WTC11 (cell line): ENCODE results near the gene TMEM161B. TPM values are rescaled to one million over a fixed set of nuclear protein-coding genes. Genes with fewer than 3 reads are reported as not detected.

Experiments
- ATAC-seq: fragments of 200-7000 bp; cut with Tn5 transposase; 2 replicates; pipeline ENCODE4 v1.10.0; 2021; ENCODE audit warnings: mild to moderate bottlenecking, moderate library complexity
- CTCF ChIA-PET: fragments of 300-600 bp; sonication (Branson Sonifier 250); formaldehyde crosslinking; loops from one replicate; lab custom pipeline; 2021; ENCODE audit warnings: antibody characterized with exemption; lab: Charles Lee
- POLR2A ChIA-PET: fragments of 350-600 bp; sonication (Branson Sonifier 250); formaldehyde crosslinking; loops from one replicate; lab custom pipeline; 2021; ENCODE audit warnings: antibody characterized with exemption; lab: Charles Lee
- DNase-seq: peaks from one replicate; pipeline ENCODE4 v3.0.0; 2021; ENCODE audit warnings: low spot score
- H3K27ac Mint-ChIP-seq: 2 replicates; pipeline ENCODE4 v1.8.0; 2021; ENCODE audit warnings: mixed read lengths
- H3K27me3 Mint-ChIP-seq: 2 replicates; pipeline ENCODE4 v1.8.0; 2021; ENCODE audit warnings: low read depth, mild to moderate bottlenecking, moderate library complexity, mixed read lengths
- H3K36me3 Mint-ChIP-seq: 2 replicates; pipeline ENCODE4 v1.8.0; 2021; ENCODE audit warnings: mixed read lengths
- H3K4me1 Mint-ChIP-seq: 2 replicates; pipeline ENCODE4 v1.8.0; 2022; ENCODE audit warnings: mixed read lengths
- H3K4me3 Mint-ChIP-seq: 2 replicates; pipeline ENCODE4 v1.8.0; 2021; ENCODE audit warnings: mild to moderate bottlenecking, moderate library complexity, mixed read lengths
- H3K9me3 Mint-ChIP-seq: 2 replicates; pipeline ENCODE4 v1.8.0; 2021; ENCODE audit warnings: mixed read lengths
- AR ChIP-seq: fragments of 250-450 bp; sonication (Bioruptor Pico); IDR thresholded peaks from 2 replicates; pipeline ENCODE4 v1.9.0; 2021; ENCODE audit warnings: mild to moderate bottlenecking
- CBFB ChIP-seq: sonication (generic); formaldehyde crosslinking; IDR thresholded peaks from 2 replicates; pipeline ENCODE4 v1.8.1; 2022; ENCODE audit warnings: mild to moderate bottlenecking, low read depth, missing genetic modification reagents
- E2F5 ChIP-seq: sonication (generic); formaldehyde crosslinking; IDR thresholded peaks from 2 replicates; pipeline ENCODE4 v1.8.1; 2022; ENCODE audit warnings: mild to moderate bottlenecking, moderate library complexity, missing genetic modification reagents
- EMX1 ChIP-seq: fragments of 250-450 bp; sonication (Bioruptor Pico); IDR thresholded peaks from 2 replicates; pipeline ENCODE4 v1.8.0; 2021; ENCODE audit warnings: mild to moderate bottlenecking
- FOXP4 ChIP-seq: sonication (generic); formaldehyde crosslinking; IDR thresholded peaks from 2 replicates; pipeline ENCODE4 v1.8.0; 2022; ENCODE audit warnings: mild to moderate bottlenecking, missing genetic modification reagents
- IRF1 ChIP-seq: sonication (generic); formaldehyde crosslinking; IDR thresholded peaks from 2 replicates; pipeline ENCODE4 v1.8.0; 2023; ENCODE audit warnings: missing genetic modification reagents
- IRF2 ChIP-seq: sonication (generic); formaldehyde crosslinking; IDR thresholded peaks from 2 replicates; pipeline ENCODE4 v1.8.0; 2022; ENCODE audit warnings: low read depth, missing genetic modification reagents, borderline replicate concordance
- MYBL2 ChIP-seq: sonication (generic); formaldehyde crosslinking; IDR thresholded peaks from 2 replicates; pipeline ENCODE4 v1.8.1; 2023; ENCODE audit warnings: mild to moderate bottlenecking, moderate library complexity, missing genetic modification reagents
- OVOL2 ChIP-seq: fragments of 250-450 bp; sonication (Bioruptor Pico); IDR thresholded peaks from 2 replicates; pipeline ENCODE4 v1.9.0; 2021; ENCODE audit warnings: mild to moderate bottlenecking, borderline replicate concordance
- PREB ChIP-seq: sonication (generic); formaldehyde crosslinking; IDR thresholded peaks from 2 replicates; pipeline ENCODE4 v1.8.1; 2022; ENCODE audit warnings: mild to moderate bottlenecking, missing genetic modification reagents, moderate library complexity, borderline replicate concordance
- RORB ChIP-seq: fragments of 250-450 bp; sonication (Bioruptor Pico); IDR thresholded peaks from 2 replicates; pipeline ENCODE4 v1.9.0; 2021; ENCODE audit warnings: mild to moderate bottlenecking
- SP1 ChIP-seq: sonication (generic); formaldehyde crosslinking; conservative IDR thresholded peaks from 2 replicates; pipeline ENCODE4 v1.8.1; 2022; ENCODE audit warnings: missing genetic modification reagents
- TCF7 ChIP-seq: sonication (generic); formaldehyde crosslinking; IDR thresholded peaks from 2 replicates; pipeline ENCODE4 v1.8.0; 2022; ENCODE audit warnings: mild to moderate bottlenecking, low read depth, missing genetic modification reagents, moderate library complexity
- USF2 ChIP-seq: sonication (generic); formaldehyde crosslinking; IDR thresholded peaks from 2 replicates; pipeline ENCODE4 v1.8.1; 2023; ENCODE audit warnings: mild to moderate bottlenecking, missing genetic modification reagents, moderate library complexity
- ZBTB43 ChIP-seq: sonication (generic); formaldehyde crosslinking; IDR thresholded peaks from 2 replicates; pipeline ENCODE4 v1.8.1; 2023; ENCODE audit warnings: mild to moderate bottlenecking, missing genetic modification reagents
- ZMAT4 ChIP-seq: fragments of 250-450 bp; sonication (Bioruptor Pico); IDR thresholded peaks from 2 replicates; pipeline ENCODE4 v1.9.0; 2021; ENCODE audit warnings: mild to moderate bottlenecking
- ZNF263 ChIP-seq: sonication (generic); formaldehyde crosslinking; IDR thresholded peaks from 2 replicates; pipeline ENCODE4 v1.8.1; 2022; ENCODE audit warnings: low read depth, mild to moderate bottlenecking, moderate library complexity, missing genetic modification reagents
- ZNF281 ChIP-seq: sonication (generic); formaldehyde crosslinking; IDR thresholded peaks from 2 replicates; pipeline ENCODE4 v1.8.0; 2023; ENCODE audit warnings: mild to moderate bottlenecking, missing genetic modification reagents
- ZNF416 ChIP-seq: fragments of 250-450 bp; sonication (Bioruptor Pico); IDR thresholded peaks from 2 replicates; pipeline ENCODE4 v1.9.0; 2021; ENCODE audit warnings: mild to moderate bottlenecking, inconsistent platforms
- ZNF671 ChIP-seq: fragments of 250-450 bp; sonication (Bioruptor Pico); IDR thresholded peaks from 2 replicates; pipeline ENCODE4 v1.8.0; 2021; ENCODE audit warnings: mild to moderate bottlenecking
- total RNA-seq: library from RNA; stranded (reverse); gene quantifications from 3 replicates; pipeline ENCODE4 v1.2.3, GENCODE V29; 2021

TMEM161B gene
- total RNA-seq, 1 experiment from 2014 or later = 17.0 TPM

- no peak for DNase-seq
- Mint-ChIP-seq H3K4me1 (no peaks in the 10 kb centered on the region), H3K27me3 (no peaks in the 10 kb centered on the region), H3K36me3 (peaks cover 35% of the 10 kb centered on the region)
- CTCF ChIA-PET = no interaction called here
- TF ChIP-seq USF2 (CRISPR knock-in tag) = no peak
- TF ChIP-seq ZNF281 (CRISPR knock-in tag) = no peak
- no peak for TF ChIP-seq CBFB (CRISPR knock-in tag)
- TF ChIP-seq OVOL2 = no peak
- no peak for TF ChIP-seq PREB
- TF ChIP-seq E2F5 (CRISPR knock-in tag) = no peak
- no peak for TF ChIP-seq ZMAT4 (CRISPR knock-in tag)
- TF ChIP-seq IRF1 = no peak
- no peak for TF ChIP-seq ZNF416 (CRISPR knock-in tag)
- TF ChIP-seq IRF2 = no peak
- no peak for TF ChIP-seq FOXP4 (CRISPR knock-in tag)
- TF ChIP-seq RORB (CRISPR knock-in tag) = no peak
- TF ChIP-seq, all 79 proteins: peak for 0
- H3K9me3 Mint-ChIP-seq = no peaks in the 10 kb centered on the region
- no peak overlapping the region for H3K27ac Mint-ChIP-seq
- no peak for ATAC-seq
- no peak overlapping the region for H3K4me3 Mint-ChIP-seq
- POLR2A ChIA-PET = no interaction called here
These were observed 54.0 kb downstream of the TMEM161B start for GRCh38 chr5:88214655-88215054.

GRCh38 chr5:88207575-88207974 lies 61.1 kb downstream of the TMEM161B start:
- peak overlapping the region; percentile 58; the same call in 1 of the 2 replicates for H3K27ac Mint-ChIP-seq
- H3K4me3 Mint-ChIP-seq = no peak overlapping the region
- ChIA-PET CTCF (interaction anchor here (0.6 kb wide), 1 partner anchor 159 kb away, joined by 3 read pairs; no protein-coding TSS in a partner anchor), POLR2A (no interaction called here)
- peaks cover 8% of the 10 kb centered on the region for H3K36me3 Mint-ChIP-seq
- DNase-seq (no peak), ATAC-seq (no peak)
- no peaks in the 10 kb centered on the region for H3K9me3 Mint-ChIP-seq
- no peaks in the 10 kb centered on the region for H3K27me3 Mint-ChIP-seq
- peaks cover 5% of the 10 kb centered on the region for H3K4me1 Mint-ChIP-seq
- TF ChIP-seq SP1 (CRISPR knock-in tag) (no peak), EMX1 (CRISPR knock-in tag) (no peak), AR (CRISPR knock-in tag) (no peak), ZBTB43 (CRISPR knock-in tag) (no peak), ZNF671 (CRISPR knock-in tag) (no peak), ZNF281 (CRISPR knock-in tag) (no peak), ZNF263 (CRISPR knock-in tag) (no peak), MYBL2 (no peak), TCF7 (CRISPR knock-in tag) (no peak)
